HEK293 (cell line): ENCODE measurements around the gene AP3B1.

Source experiments
- CTCF ChIA-PET: fragments of 350-600 bp; formaldehyde crosslinking; extraction: SDS; loops from one replicate; lab custom pipeline; 2021; ENCODE audit warnings: antibody characterized with exemption; lab: Yijun Ruan, JAX
- POLR2A ChIA-PET: fragments of 300-600 bp; formaldehyde crosslinking; extraction: SDS; loops from one replicate; lab custom pipeline; 2020; ENCODE audit warnings: antibody characterized with exemption, inconsistent platforms; lab: Yijun Ruan, JAX
- H3K27ac ChIP-seq: fragments of 200-500 bp; sonication (Bioruptor generic); 2 replicates; pipeline ENCODE4 v1.5.1; 2014; ENCODE audit warnings: low read depth, low read length, control low read depth, inconsistent platforms; ENCODE audit errors: extremely low read depth
- H3K36me3 ChIP-seq, 2 experiments: fragments of 200-500 bp in 1 of 2; sonication (Bioruptor generic) in 1 of 2; 1 replicate in 1 of 2; 2 replicates in 1 of 2; pipeline ENCODE4 v1.5.1; 2014 to 2017; ENCODE audit warnings: inconsistent platforms in 2 of 2, low read length in 2 of 2; ENCODE audit not compliant: control insufficient read depth in 2 of 2, insufficient read depth in 1 of 2
- H3K4me1 ChIP-seq: fragments of 200-500 bp; sonication (Bioruptor generic); 2 replicates; pipeline ENCODE4 v1.5.1; 2014; ENCODE audit warnings: mild to moderate bottlenecking, low read length, inconsistent platforms; ENCODE audit not compliant: control insufficient read depth, insufficient read depth
- H3K4me3 ChIP-seq: 2 replicates; pipeline ENCODE4 v1.5.1; 2011; ENCODE audit warnings: low read depth, mild to moderate bottlenecking, control low read depth, low read length, moderate library complexity
- H3K9me3 ChIP-seq: fragments of 200-500 bp; sonication (Bioruptor generic); 2 replicates; pipeline ENCODE4 v1.5.1; 2014; ENCODE audit warnings: low read depth, low read length, inconsistent platforms; ENCODE audit not compliant: control insufficient read depth, insufficient read depth
- BCL11B ChIP-seq: fragments of 450-650 bp; formaldehyde crosslinking; IDR thresholded peaks from 2 replicates; pipeline ENCODE4 v1.5.1; 2016; ENCODE audit warnings: low read depth, missing biosample characterization, missing genetic modification characterization
- GFI1B ChIP-seq: fragments of 450-650 bp; formaldehyde crosslinking; IDR thresholded peaks from 2 replicates; pipeline ENCODE4 v1.5.1; 2016; ENCODE audit warnings: missing biosample characterization, missing genetic modification characterization
- GLI4 ChIP-seq: fragments of 450-650 bp; formaldehyde crosslinking; IDR thresholded peaks from 2 replicates; pipeline ENCODE4 v1.5.1; 2016; ENCODE audit warnings: missing biosample characterization, missing genetic modification characterization
- HOXA7 ChIP-seq: sonication (generic); formaldehyde crosslinking; IDR thresholded peaks from 2 replicates; pipeline ENCODE4 v1.8.1; 2022; ENCODE audit warnings: missing genetic modification reagents, borderline replicate concordance
- KLF8 ChIP-seq: fragments of 450-650 bp; formaldehyde crosslinking; IDR thresholded peaks from 2 replicates; pipeline ENCODE4 v1.5.1; 2016; ENCODE audit warnings: missing biosample characterization, missing genetic modification characterization
- ZNF114 ChIP-seq: fragments of 450-650 bp; formaldehyde crosslinking; IDR thresholded peaks from 2 replicates; pipeline ENCODE4 v1.5.0; 2017; ENCODE audit warnings: missing biosample characterization, missing genetic modification characterization
- ZNF2 ChIP-seq: fragments of 450-650 bp; formaldehyde crosslinking; IDR thresholded peaks from 2 replicates; pipeline ENCODE4 v1.5.1; 2016; ENCODE audit warnings: missing biosample characterization, missing genetic modification characterization
- ZNF214 ChIP-seq: fragments of 450-650 bp; formaldehyde crosslinking; IDR thresholded peaks from 2 replicates; pipeline ENCODE4 v1.5.1; 2017; ENCODE audit warnings: missing biosample characterization, mild to moderate bottlenecking, missing genetic modification characterization, borderline replicate concordance
- ZNF24 ChIP-seq: fragments of 450-650 bp; formaldehyde crosslinking; IDR thresholded peaks from 2 replicates; pipeline ENCODE4 v1.5.1; 2016; ENCODE audit warnings: missing biosample characterization, missing genetic modification characterization
- ZNF341 ChIP-seq: fragments of 450-650 bp; formaldehyde crosslinking; IDR thresholded peaks from 2 replicates; pipeline ENCODE4; 2016; ENCODE audit warnings: low read depth, missing biosample characterization, missing genetic modification characterization
- ZNF350 ChIP-seq: fragments of 450-650 bp; formaldehyde crosslinking; IDR thresholded peaks from 2 replicates; pipeline ENCODE4 v1.5.0; 2017; ENCODE audit warnings: missing biosample characterization, mild to moderate bottlenecking, missing genetic modification characterization
- ZNF416 ChIP-seq: fragments of 450-650 bp; formaldehyde crosslinking; IDR thresholded peaks from 2 replicates; pipeline ENCODE4 v1.5.1; 2016; ENCODE audit warnings: missing biosample characterization, missing genetic modification characterization
- ZNF473 ChIP-seq: fragments of 450-650 bp; formaldehyde crosslinking; IDR thresholded peaks from 2 replicates; pipeline ENCODE4 v1.5.1; 2017; ENCODE audit warnings: missing biosample characterization, missing genetic modification characterization
- ZNF48 ChIP-seq: fragments of 450-650 bp; formaldehyde crosslinking; IDR thresholded peaks from 2 replicates; pipeline ENCODE4 v1.5.1; 2016; ENCODE audit warnings: missing biosample characterization, missing genetic modification characterization
- ZNF658 ChIP-seq: fragments of 450-650 bp; formaldehyde crosslinking; IDR thresholded peaks from 2 replicates; pipeline ENCODE4; 2016; ENCODE audit warnings: missing biosample characterization, missing genetic modification characterization
- ZNF76 ChIP-seq: fragments of 450-650 bp; formaldehyde crosslinking; IDR thresholded peaks from 2 replicates; pipeline ENCODE4; 2016; ENCODE audit warnings: low read depth, missing biosample characterization, missing genetic modification characterization, borderline replicate concordance
- ZSCAN23 ChIP-seq: fragments of 450-650 bp; formaldehyde crosslinking; IDR thresholded peaks from 2 replicates; pipeline ENCODE4 v1.5.1; 2016; ENCODE audit warnings: missing biosample characterization, missing genetic modification characterization
- TF ChIP-seq, protein P1 (sequence below): fragments of 450-650 bp; formaldehyde crosslinking; IDR thresholded peaks from 2 replicates; pipeline ENCODE4 v1.5.1; 2016; ENCODE audit warnings: missing biosample characterization, missing genetic modification characterization, borderline replicate concordance
- TF ChIP-seq, protein P2 (sequence below): fragments of 450-650 bp; formaldehyde crosslinking; IDR thresholded peaks from 2 replicates; pipeline ENCODE4 v1.5.0; 2017; ENCODE audit warnings: missing biosample characterization, missing genetic modification characterization, borderline replicate concordance
- TF ChIP-seq, protein P3 (sequence below): fragments of 450-650 bp; formaldehyde crosslinking; IDR thresholded peaks from 2 replicates; pipeline ENCODE4 v1.5.1; 2017; ENCODE audit warnings: missing biosample characterization, missing genetic modification characterization
- TF ChIP-seq, protein P4 (sequence below): fragments of 450-650 bp; formaldehyde crosslinking; IDR thresholded peaks from 2 replicates; pipeline ENCODE4 v1.5.1; 2016; ENCODE audit warnings: missing biosample characterization, missing genetic modification characterization, borderline replicate concordance
- TF ChIP-seq, protein P5 (sequence below): fragments of 450-650 bp; formaldehyde crosslinking; IDR thresholded peaks from 2 replicates; pipeline ENCODE4 v1.5.1; 2016; ENCODE audit warnings: missing biosample characterization, missing genetic modification characterization

The AP3B1 gene

DNA sequence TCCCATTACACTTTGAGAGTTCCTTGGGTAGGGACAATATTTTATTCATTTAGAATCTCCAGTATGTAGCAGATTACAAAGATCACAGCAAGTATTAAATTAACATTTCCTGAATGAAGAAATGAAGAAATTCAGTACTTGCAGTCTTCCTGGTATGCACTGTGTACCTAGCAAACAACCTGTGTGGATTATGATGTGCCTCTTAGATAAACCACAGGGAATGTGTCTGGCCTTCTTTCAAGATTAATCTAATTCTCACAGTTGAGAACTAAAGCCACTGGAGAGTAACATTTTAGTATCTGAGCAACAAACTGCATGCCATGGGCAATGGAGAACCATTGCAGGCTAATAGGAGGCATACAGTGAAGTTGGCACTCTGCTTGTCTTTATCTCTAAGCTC is 199.4 kb downstream of the AP3B1 start (continued):
- TF ChIP-seq, protein P1, sequence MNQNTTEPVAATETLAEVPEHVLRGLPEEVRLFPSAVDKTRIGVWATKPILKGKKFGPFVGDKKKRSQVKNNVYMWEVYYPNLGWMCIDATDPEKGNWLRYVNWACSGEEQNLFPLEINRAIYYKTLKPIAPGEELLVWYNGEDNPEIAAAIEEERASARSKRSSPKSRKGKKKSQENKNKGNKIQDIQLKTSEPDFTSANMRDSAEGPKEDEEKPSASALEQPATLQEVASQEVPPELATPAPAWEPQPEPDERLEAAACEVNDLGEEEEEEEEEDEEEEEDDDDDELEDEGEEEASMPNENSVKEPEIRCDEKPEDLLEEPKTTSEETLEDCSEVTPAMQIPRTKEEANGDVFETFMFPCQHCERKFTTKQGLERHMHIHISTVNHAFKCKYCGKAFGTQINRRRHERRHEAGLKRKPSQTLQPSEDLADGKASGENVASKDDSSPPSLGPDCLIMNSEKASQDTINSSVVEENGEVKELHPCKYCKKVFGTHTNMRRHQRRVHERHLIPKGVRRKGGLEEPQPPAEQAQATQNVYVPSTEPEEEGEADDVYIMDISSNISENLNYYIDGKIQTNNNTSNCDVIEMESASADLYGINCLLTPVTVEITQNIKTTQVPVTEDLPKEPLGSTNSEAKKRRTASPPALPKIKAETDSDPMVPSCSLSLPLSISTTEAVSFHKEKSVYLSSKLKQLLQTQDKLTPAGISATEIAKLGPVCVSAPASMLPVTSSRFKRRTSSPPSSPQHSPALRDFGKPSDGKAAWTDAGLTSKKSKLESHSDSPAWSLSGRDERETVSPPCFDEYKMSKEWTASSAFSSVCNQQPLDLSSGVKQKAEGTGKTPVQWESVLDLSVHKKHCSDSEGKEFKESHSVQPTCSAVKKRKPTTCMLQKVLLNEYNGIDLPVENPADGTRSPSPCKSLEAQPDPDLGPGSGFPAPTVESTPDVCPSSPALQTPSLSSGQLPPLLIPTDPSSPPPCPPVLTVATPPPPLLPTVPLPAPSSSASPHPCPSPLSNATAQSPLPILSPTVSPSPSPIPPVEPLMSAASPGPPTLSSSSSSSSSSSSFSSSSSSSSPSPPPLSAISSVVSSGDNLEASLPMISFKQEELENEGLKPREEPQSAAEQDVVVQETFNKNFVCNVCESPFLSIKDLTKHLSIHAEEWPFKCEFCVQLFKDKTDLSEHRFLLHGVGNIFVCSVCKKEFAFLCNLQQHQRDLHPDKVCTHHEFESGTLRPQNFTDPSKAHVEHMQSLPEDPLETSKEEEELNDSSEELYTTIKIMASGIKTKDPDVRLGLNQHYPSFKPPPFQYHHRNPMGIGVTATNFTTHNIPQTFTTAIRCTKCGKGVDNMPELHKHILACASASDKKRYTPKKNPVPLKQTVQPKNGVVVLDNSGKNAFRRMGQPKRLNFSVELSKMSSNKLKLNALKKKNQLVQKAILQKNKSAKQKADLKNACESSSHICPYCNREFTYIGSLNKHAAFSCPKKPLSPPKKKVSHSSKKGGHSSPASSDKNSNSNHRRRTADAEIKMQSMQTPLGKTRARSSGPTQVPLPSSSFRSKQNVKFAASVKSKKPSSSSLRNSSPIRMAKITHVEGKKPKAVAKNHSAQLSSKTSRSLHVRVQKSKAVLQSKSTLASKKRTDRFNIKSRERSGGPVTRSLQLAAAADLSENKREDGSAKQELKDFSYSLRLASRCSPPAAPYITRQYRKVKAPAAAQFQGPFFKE (tag by site-specific recombination): no peak
- no peak for TF ChIP-seq GFI1B (tag by site-specific recombination)
- no peak for TF ChIP-seq ZNF114 (tag by site-specific recombination)
- TF ChIP-seq, protein P2, sequence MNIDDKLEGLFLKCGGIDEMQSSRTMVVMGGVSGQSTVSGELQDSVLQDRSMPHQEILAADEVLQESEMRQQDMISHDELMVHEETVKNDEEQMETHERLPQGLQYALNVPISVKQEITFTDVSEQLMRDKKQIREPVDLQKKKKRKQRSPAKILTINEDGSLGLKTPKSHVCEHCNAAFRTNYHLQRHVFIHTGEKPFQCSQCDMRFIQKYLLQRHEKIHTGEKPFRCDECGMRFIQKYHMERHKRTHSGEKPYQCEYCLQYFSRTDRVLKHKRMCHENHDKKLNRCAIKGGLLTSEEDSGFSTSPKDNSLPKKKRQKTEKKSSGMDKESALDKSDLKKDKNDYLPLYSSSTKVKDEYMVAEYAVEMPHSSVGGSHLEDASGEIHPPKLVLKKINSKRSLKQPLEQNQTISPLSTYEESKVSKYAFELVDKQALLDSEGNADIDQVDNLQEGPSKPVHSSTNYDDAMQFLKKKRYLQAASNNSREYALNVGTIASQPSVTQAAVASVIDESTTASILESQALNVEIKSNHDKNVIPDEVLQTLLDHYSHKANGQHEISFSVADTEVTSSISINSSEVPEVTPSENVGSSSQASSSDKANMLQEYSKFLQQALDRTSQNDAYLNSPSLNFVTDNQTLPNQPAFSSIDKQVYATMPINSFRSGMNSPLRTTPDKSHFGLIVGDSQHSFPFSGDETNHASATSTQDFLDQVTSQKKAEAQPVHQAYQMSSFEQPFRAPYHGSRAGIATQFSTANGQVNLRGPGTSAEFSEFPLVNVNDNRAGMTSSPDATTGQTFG (tag by site-specific recombination): no peak
- TF ChIP-seq KLF8: no peak
- no peak for TF ChIP-seq BCL11B (tag by site-specific recombination)
- TF ChIP-seq ZNF48 (tag by site-specific recombination): no peak
- no peak for TF ChIP-seq ZNF350 (tag by site-specific recombination)
- TF ChIP-seq HOXA7 (CRISPR knock-in tag): no peak
- TF ChIP-seq ZNF214 (tag by site-specific recombination): no peak
- no peak for TF ChIP-seq ZNF473 (tag by site-specific recombination)
- no peak for TF ChIP-seq GLI4 (tag by site-specific recombination)
- TF ChIP-seq ZNF24 (tag by site-specific recombination): no peak
- no peak for TF ChIP-seq ZNF2 (tag by site-specific recombination)

DNA sequence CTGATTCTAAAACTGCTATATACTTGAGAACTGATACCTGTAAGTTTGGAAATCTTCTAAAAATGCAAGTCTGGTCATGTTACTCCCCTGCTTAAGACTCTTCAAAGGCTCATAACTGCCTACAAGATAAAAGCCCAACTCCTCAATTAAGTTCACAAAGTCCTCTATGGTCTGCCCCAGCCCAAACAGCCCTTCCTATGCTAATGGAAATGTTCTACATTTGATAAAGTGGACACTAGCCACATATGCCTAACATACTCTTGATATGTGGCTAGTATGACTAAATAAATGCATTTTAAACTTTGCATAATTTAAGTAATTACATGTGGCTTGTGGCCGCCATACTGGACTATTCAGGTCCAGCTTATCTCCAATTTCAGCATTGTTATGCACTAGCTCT is 204.5 kb downstream of the AP3B1 start:
- Histone ChIP-seq H3K4me1 (no peaks in the 10 kb centered on the region), H3K36me3 (peaks cover 0 to 12% of the 10 kb centered on the region in 2 experiments; a peak in 1 of 3 replicates), H3K27ac (no peak overlapping the region), H3K4me3 (no peak overlapping the region), H3K9me3 (no peaks in the 10 kb centered on the region)
- CTCF ChIA-PET: no interaction called here
- POLR2A ChIA-PET: no interaction called here
- TF ChIP-seq ZSCAN23: no peak
- TF ChIP-seq, protein P2 (tag by site-specific recombination): no peak
- TF ChIP-seq, protein P3, sequence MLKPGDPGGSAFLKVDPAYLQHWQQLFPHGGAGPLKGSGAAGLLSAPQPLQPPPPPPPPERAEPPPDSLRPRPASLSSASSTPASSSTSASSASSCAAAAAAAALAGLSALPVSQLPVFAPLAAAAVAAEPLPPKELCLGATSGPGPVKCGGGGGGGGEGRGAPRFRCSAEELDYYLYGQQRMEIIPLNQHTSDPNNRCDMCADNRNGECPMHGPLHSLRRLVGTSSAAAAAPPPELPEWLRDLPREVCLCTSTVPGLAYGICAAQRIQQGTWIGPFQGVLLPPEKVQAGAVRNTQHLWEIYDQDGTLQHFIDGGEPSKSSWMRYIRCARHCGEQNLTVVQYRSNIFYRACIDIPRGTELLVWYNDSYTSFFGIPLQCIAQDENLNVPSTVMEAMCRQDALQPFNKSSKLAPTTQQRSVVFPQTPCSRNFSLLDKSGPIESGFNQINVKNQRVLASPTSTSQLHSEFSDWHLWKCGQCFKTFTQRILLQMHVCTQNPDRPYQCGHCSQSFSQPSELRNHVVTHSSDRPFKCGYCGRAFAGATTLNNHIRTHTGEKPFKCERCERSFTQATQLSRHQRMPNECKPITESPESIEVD (tag by site-specific recombination): no peak
- no peak for TF ChIP-seq ZNF76
- no peak for TF ChIP-seq ZNF658 (tag by site-specific recombination)
- TF ChIP-seq, protein P4, sequence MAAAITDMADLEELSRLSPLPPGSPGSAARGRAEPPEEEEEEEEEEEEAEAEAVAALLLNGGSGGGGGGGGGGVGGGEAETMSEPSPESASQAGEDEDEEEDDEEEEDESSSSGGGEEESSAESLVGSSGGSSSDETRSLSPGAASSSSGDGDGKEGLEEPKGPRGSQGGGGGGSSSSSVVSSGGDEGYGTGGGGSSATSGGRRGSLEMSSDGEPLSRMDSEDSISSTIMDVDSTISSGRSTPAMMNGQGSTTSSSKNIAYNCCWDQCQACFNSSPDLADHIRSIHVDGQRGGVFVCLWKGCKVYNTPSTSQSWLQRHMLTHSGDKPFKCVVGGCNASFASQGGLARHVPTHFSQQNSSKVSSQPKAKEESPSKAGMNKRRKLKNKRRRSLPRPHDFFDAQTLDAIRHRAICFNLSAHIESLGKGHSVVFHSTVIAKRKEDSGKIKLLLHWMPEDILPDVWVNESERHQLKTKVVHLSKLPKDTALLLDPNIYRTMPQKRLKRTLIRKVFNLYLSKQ: no peak
- no peak for TF ChIP-seq ZNF341 (tag by site-specific recombination)
- TF ChIP-seq, protein P5, sequence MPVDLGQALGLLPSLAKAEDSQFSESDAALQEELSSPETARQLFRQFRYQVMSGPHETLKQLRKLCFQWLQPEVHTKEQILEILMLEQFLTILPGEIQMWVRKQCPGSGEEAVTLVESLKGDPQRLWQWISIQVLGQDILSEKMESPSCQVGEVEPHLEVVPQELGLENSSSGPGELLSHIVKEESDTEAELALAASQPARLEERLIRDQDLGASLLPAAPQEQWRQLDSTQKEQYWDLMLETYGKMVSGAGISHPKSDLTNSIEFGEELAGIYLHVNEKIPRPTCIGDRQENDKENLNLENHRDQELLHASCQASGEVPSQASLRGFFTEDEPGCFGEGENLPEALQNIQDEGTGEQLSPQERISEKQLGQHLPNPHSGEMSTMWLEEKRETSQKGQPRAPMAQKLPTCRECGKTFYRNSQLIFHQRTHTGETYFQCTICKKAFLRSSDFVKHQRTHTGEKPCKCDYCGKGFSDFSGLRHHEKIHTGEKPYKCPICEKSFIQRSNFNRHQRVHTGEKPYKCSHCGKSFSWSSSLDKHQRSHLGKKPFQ (tag by site-specific recombination): no peak
- no peak for TF ChIP-seq ZNF416 (tag by site-specific recombination)
